ENCODE data around the gene RCSD1. TPM values are rescaled to one million over a fixed set of nuclear protein-coding genes. Genes with fewer than 3 reads are reported as not detected.
A peak's percentile ranks its signal among the peaks of the same experiment; 100 is the strongest.

The RCSD1 gene
- total and polyA plus RNA-seq, 2 experiments from 2014 or later = 0.77 to 0.80 TPM

- Histone ChIP-seq H3K27ac (no peak overlapping the region), H3K79me2 (no peaks in the 10 kb centered on the region), H4K20me1 (ENCODE audit: insufficient read depth, poor library complexity, severe bottlenecking) (no peaks in the 10 kb centered on the region), H3K9me3 (ENCODE audit: low read depth) (no peaks in the 10 kb centered on the region), H2AFZ (no peak overlapping the region), H3K36me3 (replicated peaks; ENCODE audit: insufficient read depth, low read depth) (no peaks in the 10 kb centered on the region), H3K27me3 (no peaks in the 10 kb centered on the region), H3K4me2 (no peak overlapping the region), H3K4me1 (ENCODE audit: insufficient read depth) (peaks cover 10% of the 10 kb centered on the region), H3K4me3 (no peak overlapping the region), H3K9me2 (replicated peaks; ENCODE audit: insufficient read depth) (no peaks in the 10 kb centered on the region)
- no peak for DNase-seq (ENCODE audit: low spot score)
- WGBS (ENCODE audit: low lambda C conversion rate, missing lambda C conversion rate) = 81% methylated on average over 6 of the region's 6 CpGs
- TF ChIP-seq, protein P1, sequence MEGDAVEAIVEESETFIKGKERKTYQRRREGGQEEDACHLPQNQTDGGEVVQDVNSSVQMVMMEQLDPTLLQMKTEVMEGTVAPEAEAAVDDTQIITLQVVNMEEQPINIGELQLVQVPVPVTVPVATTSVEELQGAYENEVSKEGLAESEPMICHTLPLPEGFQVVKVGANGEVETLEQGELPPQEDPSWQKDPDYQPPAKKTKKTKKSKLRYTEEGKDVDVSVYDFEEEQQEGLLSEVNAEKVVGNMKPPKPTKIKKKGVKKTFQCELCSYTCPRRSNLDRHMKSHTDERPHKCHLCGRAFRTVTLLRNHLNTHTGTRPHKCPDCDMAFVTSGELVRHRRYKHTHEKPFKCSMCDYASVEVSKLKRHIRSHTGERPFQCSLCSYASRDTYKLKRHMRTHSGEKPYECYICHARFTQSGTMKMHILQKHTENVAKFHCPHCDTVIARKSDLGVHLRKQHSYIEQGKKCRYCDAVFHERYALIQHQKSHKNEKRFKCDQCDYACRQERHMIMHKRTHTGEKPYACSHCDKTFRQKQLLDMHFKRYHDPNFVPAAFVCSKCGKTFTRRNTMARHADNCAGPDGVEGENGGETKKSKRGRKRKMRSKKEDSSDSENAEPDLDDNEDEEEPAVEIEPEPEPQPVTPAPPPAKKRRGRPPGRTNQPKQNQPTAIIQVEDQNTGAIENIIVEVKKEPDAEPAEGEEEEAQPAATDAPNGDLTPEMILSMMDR (IDR thresholded peaks at IDR 0.05; ENCODE audit: poor library complexity) = no peak
- TF ChIP-seq EZH2phosphoT487 (IDR thresholded peaks at IDR 0.05; ENCODE audit: low read depth, severe bottlenecking, unreplicated experiment) = no peak
- TF ChIP-seq EZH2 (IDR thresholded peaks at IDR 0.05; ENCODE audit: borderline replicate concordance) = no peak
Measured at GRCh38 chr1:167659881-167660280, 29.8 kb downstream of the RCSD1 start.

- no peak overlapping the region for H2AFZ ChIP-seq
- 67% methylated on average over 3 of the region's 3 CpGs for WGBS (ENCODE audit: low lambda C conversion rate, missing lambda C conversion rate)
Measured at GRCh38 chr1:167661527-167662426, 31.7 kb downstream of the RCSD1 start.

GRCh38 chr1:167663002-167663772, 33.2 kb downstream of the RCSD1 start:
- Histone ChIP-seq H3K36me3 (replicated peaks; ENCODE audit: insufficient read depth, low read depth) (no peaks in the 10 kb centered on the region), H3K27ac (no peak overlapping the region), H3K4me1 (ENCODE audit: insufficient read depth) (peaks cover 10% of the 10 kb centered on the region), H3K4me3 (no peak overlapping the region), H3K4me2 (no peak overlapping the region), H3K9me3 (ENCODE audit: low read depth) (no peaks in the 10 kb centered on the region), H4K20me1 (ENCODE audit: insufficient read depth, poor library complexity, severe bottlenecking) (no peaks in the 10 kb centered on the region), H3K79me2 (no peaks in the 10 kb centered on the region), H3K27me3 (no peaks in the 10 kb centered on the region), H3K9me2 (replicated peaks; ENCODE audit: insufficient read depth) (no peaks in the 10 kb centered on the region), H2AFZ (no peak overlapping the region)
- TF ChIP-seq EZH2 (IDR thresholded peaks at IDR 0.05; ENCODE audit: borderline replicate concordance) (no peak), EZH2phosphoT487 (IDR thresholded peaks at IDR 0.05; ENCODE audit: low read depth, severe bottlenecking, unreplicated experiment) (no peak)
- TF ChIP-seq, protein P1 (IDR thresholded peaks at IDR 0.05; ENCODE audit: poor library complexity) = no peak
- 70% methylated on average over 8 of the region's 8 CpGs for WGBS (ENCODE audit: low lambda C conversion rate, missing lambda C conversion rate)
- peak; percentile 29 for DNase-seq (ENCODE audit: low spot score)

More at GRCh38 chr1:167661527-167662426, 31.7 kb downstream of the RCSD1 start:
- H3K4me3 ChIP-seq = no peak overlapping the region
- peaks cover 10% of the 10 kb centered on the region for H3K4me1 ChIP-seq (ENCODE audit: insufficient read depth)
- H3K36me3 ChIP-seq (replicated peaks; ENCODE audit: insufficient read depth, low read depth) = no peaks in the 10 kb centered on the region
- no peak overlapping the region for H3K4me2 ChIP-seq
- TF ChIP-seq EZH2phosphoT487 (IDR thresholded peaks at IDR 0.05; ENCODE audit: low read depth, severe bottlenecking, unreplicated experiment) (no peak), EZH2 (IDR thresholded peaks at IDR 0.05; ENCODE audit: borderline replicate concordance) (no peak)
- TF ChIP-seq, protein P1 (IDR thresholded peaks at IDR 0.05; ENCODE audit: poor library complexity) = no peak
- DNase-seq (ENCODE audit: low spot score) = peak; percentile 52
- no peaks in the 10 kb centered on the region for H3K9me2 ChIP-seq (replicated peaks; ENCODE audit: insufficient read depth)
- no peaks in the 10 kb centered on the region for H3K27me3 ChIP-seq
- H3K79me2 ChIP-seq = no peaks in the 10 kb centered on the region
- H3K27ac ChIP-seq = no peak overlapping the region
- no peaks in the 10 kb centered on the region for H4K20me1 ChIP-seq (ENCODE audit: insufficient read depth, poor library complexity, severe bottlenecking)
- H3K9me3 ChIP-seq (ENCODE audit: low read depth) = no peaks in the 10 kb centered on the region

Data from hepatocyte (in vitro differentiated cells).